ENCODE data around the gene NUDT22. TPM values are rescaled to one million over a fixed set of nuclear protein-coding genes. Genes with fewer than 3 reads are reported as not detected.

Gene NUDT22
- total RNA-seq, 1 donor from 2014 or later = 40.7 TPM

DNA sequence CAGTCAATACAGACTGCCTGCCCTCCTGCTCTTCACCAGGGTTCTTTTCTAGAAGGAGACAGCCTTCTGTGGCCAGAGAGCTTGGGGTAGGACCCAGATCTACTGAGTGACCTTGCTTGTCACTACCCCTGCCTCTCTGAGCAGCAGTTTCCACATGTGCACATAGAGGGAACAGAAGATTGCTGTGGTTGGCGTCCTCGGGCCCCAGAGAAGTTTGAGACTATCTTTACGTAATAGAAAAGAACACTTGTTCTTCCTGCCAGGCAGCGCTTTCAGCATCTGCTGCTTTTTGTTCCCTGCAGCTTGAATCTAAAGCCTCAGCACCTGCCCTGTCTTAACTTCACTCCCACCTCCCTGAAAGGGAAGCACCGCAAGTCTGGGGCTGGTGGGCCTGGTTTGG, 12.9 kb downstream of the NUDT22 start:
- Histone ChIP-seq H3K4me2 (ENCODE audit: low read length) (no peak overlapping the region), H3K79me2 (ENCODE audit: insufficient read depth, low read length) (peaks cover 31% of the 10 kb centered on the region), H3K36me3 (ENCODE audit: insufficient read depth, low read length) (peaks cover 14% of the 10 kb centered on the region), H4K20me1 (ENCODE audit: insufficient read depth, low read length) (peaks cover 26% of the 10 kb centered on the region), H3K4me1 (ENCODE audit: insufficient read depth, low read length) (peaks cover 36% of the 10 kb centered on the region), H3K27me3 (ENCODE audit: insufficient read depth, low read length) (no peaks in the 10 kb centered on the region), H3K9me3 (ENCODE audit: insufficient read depth, low read depth, low read length) (no peaks in the 10 kb centered on the region), H2AFZ (ENCODE audit: low read depth, low read length) (no peak overlapping the region), H3K27ac (ENCODE audit: low read depth, low read length) (no peak overlapping the region), H3K9ac (ENCODE audit: low read length) (no peak overlapping the region), H3K4me3 (ENCODE audit: insufficient read depth, low read depth, low read length) (no peak overlapping the region)
- FAIRE-seq = no peak
- H3K27me3 Mint-ChIP-seq (ENCODE audit: low read depth, unreplicated experiment) = no peaks in the 10 kb centered on the region
- H3K9me3 Mint-ChIP-seq (ENCODE audit: unreplicated experiment) = no peaks in the 10 kb centered on the region
- H3K36me3 Mint-ChIP-seq (ENCODE audit: low read depth, unreplicated experiment) = peaks cover 9% of the 10 kb centered on the region
- H3K4me1 Mint-ChIP-seq (ENCODE audit: low read depth, unreplicated experiment) = peaks cover 15% of the 10 kb centered on the region
- no peak overlapping the region for H3K27ac Mint-ChIP-seq (ENCODE audit: unreplicated experiment)
- peak overlapping the region; percentile 60 for H3K4me3 Mint-ChIP-seq (ENCODE audit: unreplicated experiment)
- TF ChIP-seq EZH2 (IDR thresholded peaks at IDR 0.05; ENCODE audit: insufficient read depth, low read length) = no peak
- TF ChIP-seq CTCF (IDR thresholded peaks at IDR 0.05; ENCODE audit: insufficient read depth, low read depth, low read length) = no peak
- no peak for DNase-seq (ENCODE audit: low read depth)

DNA sequence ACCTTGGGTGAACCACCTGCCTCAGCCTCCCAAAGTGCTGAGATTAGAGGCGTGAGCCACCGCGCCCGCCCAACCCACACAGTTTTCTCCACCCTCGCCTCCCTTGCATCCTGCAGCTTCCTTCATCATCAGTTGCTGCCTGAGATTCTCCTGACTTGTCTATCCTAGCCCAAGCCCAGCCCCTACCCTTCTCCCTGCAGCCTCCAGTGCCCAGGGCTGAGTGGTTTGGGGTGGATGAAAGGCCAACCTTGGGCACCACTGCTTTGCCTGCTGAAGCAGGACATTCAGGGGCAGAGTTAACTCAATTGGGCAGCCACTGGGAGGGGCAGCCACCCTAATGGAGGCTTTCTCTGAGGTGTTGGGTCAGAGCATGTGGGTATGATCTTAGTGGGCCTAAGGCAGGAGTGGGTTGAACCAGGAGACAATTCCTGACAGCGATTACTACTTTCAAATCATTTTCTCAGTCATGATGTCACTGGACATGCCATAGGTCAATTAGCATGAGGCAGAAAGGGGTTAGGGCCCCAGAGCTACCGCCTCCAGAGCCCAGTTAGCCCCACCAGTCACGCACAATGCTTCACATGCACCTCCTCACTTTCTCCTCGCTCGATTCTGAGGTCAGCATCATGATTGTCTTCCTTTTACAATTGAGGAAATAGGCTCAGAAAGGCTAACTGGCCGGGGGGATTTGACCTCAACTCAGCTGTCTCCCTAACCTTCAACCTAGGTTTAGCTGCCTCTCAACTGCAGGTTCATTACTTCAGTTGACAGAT, 13.8 kb downstream of the NUDT22 start:
- no peak for DNase-seq (ENCODE audit: low read depth)
- Histone ChIP-seq H3K4me3 (ENCODE audit: insufficient read depth, low read depth, low read length) (peak overlapping the region; percentile 84), H3K9me3 (ENCODE audit: insufficient read depth, low read depth, low read length) (no peaks in the 10 kb centered on the region), H3K9ac (ENCODE audit: low read length) (peak overlapping the region; percentile 88), H4K20me1 (ENCODE audit: insufficient read depth, low read length) (peaks cover 30% of the 10 kb centered on the region), H3K27ac (ENCODE audit: low read depth, low read length) (peak overlapping the region; percentile 94), H3K79me2 (ENCODE audit: insufficient read depth, low read length) (peaks cover 39% of the 10 kb centered on the region), H2AFZ (ENCODE audit: low read depth, low read length) (no peak overlapping the region), H3K4me2 (ENCODE audit: low read length) (peak overlapping the region; percentile 99), H3K27me3 (ENCODE audit: insufficient read depth, low read length) (no peaks in the 10 kb centered on the region), H3K4me1 (ENCODE audit: insufficient read depth, low read length) (peaks cover 41% of the 10 kb centered on the region), H3K36me3 (ENCODE audit: insufficient read depth, low read length) (peaks cover 14% of the 10 kb centered on the region)
- H3K36me3 Mint-ChIP-seq (ENCODE audit: low read depth, unreplicated experiment) = peaks cover 9% of the 10 kb centered on the region
- no peaks in the 10 kb centered on the region for H3K9me3 Mint-ChIP-seq (ENCODE audit: unreplicated experiment)
- no peaks in the 10 kb centered on the region for H3K27me3 Mint-ChIP-seq (ENCODE audit: low read depth, unreplicated experiment)
- no peak for FAIRE-seq
- peak overlapping the region; percentile 91 for H3K4me3 Mint-ChIP-seq (ENCODE audit: unreplicated experiment)
- no peak for TF ChIP-seq EZH2 (IDR thresholded peaks at IDR 0.05; ENCODE audit: insufficient read depth, low read length)
- TF ChIP-seq CTCF (IDR thresholded peaks at IDR 0.05; ENCODE audit: insufficient read depth, low read depth, low read length) = no peak
- H3K4me1 Mint-ChIP-seq (ENCODE audit: low read depth, unreplicated experiment) = peaks cover 18% of the 10 kb centered on the region
- H3K27ac Mint-ChIP-seq (ENCODE audit: unreplicated experiment) = peak overlapping the region; percentile 97
